Left lung (tissue), 10 donors: Measurements from ENCODE around the gene DEAF1. TPM values are rescaled to one million over a fixed set of nuclear protein-coding genes. Genes with fewer than 3 reads are reported as not detected.
"Not testable (repeated sequence)": the region's sequence is repeated elsewhere in the genome, so short reads cannot be mapped to it uniquely, and the experiment has no call there.

Source experiments
- ATAC-seq: fragments of 200-7000 bp; cut with Tn5 transposase; one replicate; pipeline ENCODE4 v1.9.1; 2020; ENCODE audit warnings: moderate library complexity
- DNase-seq, 4 donors: peaks; one replicate each; pipeline ENCODE4 v3.0.0-alpha.2; 2013 to 2020
- H3K27ac ChIP-seq, 2 donors: fragments of 200-600 bp; sonication (generic) in 1 of 2; one replicate each; pipeline versions ENCODE4 v1.5.0 to v1.8.0; 2020 to 2021
- H3K27me3 ChIP-seq, 2 donors: fragments of 200-600 bp; sonication (generic) in 1 of 2; one replicate each; pipeline versions ENCODE4 v1.5.0 to v1.8.0; 2020 to 2021
- H3K36me3 ChIP-seq, 2 donors: fragments of 200-600 bp; sonication (generic) in 1 of 2; one replicate each; pipeline versions ENCODE4 v1.5.0 to v1.8.0; 2020 to 2021
- H3K4me1 ChIP-seq, 2 donors: fragments of 200-600 bp; one replicate each; pipeline ENCODE4 v1.8.0; 2021
- H3K4me3 ChIP-seq, 2 donors: fragments of 200-600 bp; sonication (generic) in 1 of 2; one replicate each; pipeline versions ENCODE4 v1.5.0 to v1.8.0; 2020 to 2021; ENCODE audit warnings: mild to moderate bottlenecking in 1 of 2
- H3K9me3 ChIP-seq, 2 donors: fragments of 200-600 bp; sonication (generic) in 1 of 2; one replicate each; pipeline versions ENCODE4 v1.5.0 to v1.8.0; 2020 to 2021
- intact Hi-C, 2 donors: fragments of 100-400 bp; cut with DNase I; formaldehyde crosslinking; loops; one replicate each; pipeline versions ENCODE4 v1.11.2 to v1.14.2; 2022
- polyA plus RNA-seq, 6 donors: library from polyadenylated mRNA; unstranded; fragments of 120-200 nt; gene quantifications; one replicate each; pipeline ENCODE4 v1.2.1, GENCODE V29; 2013; ENCODE audit not compliant: insufficient read length in 6 of 6
- total RNA-seq, 2 donors: library from RNA; stranded (reverse); fragmentation: NEBNext Ultra II Directional; extraction: Animal tissue kit (Norgen Biotek cat#: 25700); gene quantifications; one replicate each; pipeline ENCODE4 v1.2.1, GENCODE V29; 2021
- TF ChIP-seq, protein P1 (sequence below), 2 donors: fragments of 200-600 bp; sonication (generic) in 1 of 2; IDR thresholded peaks; one replicate each; pipeline versions ENCODE4 v1.5.0 to v1.8.0; 2021; ENCODE audit warnings: antibody characterized with exemption in 2 of 2
- donor health status: DM: no; HTN: yes; CAD: no.
- donor health status: DM: no; HTN: no; CAD: no.

Gene DEAF1
- total and polyA plus RNA-seq, 8 donors: 28.3 to 52.9 (median 38.4) TPM

DNA sequence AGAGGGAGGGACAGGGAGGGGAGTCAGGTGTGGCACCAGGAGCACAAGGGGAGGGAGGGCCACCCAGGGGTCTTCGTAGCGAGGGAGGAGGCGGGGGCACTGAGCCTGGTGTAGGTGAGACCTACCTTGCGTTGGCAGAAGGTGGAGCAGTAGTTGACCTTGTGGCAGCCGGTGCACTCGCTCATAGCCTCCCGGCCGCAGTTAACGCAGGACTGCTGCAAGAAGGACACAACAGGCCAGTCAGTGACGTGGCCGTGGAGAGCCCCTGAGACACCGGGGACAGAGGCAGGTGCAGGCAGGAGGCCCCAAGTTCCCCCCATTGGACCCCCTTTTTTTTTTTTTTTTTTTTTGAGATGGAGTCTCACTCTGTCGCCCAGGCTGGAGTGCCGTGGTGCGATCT lies 41.2 kb downstream of the DEAF1 start:
- H3K4me3 ChIP-seq: no peak overlapping the region
- ATAC-seq (no peak), DNase-seq (peak in 1 of 4 donors; percentile 73)
- no peaks in the 10 kb centered on the region for H3K27me3 ChIP-seq
- H3K9me3 ChIP-seq: no peaks in the 10 kb centered on the region
- peaks cover 0 to 68% of the 10 kb centered on the region in 2 donors for H3K36me3 ChIP-seq
- H3K27ac ChIP-seq: no peak overlapping the region
- TF ChIP-seq, protein P1, sequence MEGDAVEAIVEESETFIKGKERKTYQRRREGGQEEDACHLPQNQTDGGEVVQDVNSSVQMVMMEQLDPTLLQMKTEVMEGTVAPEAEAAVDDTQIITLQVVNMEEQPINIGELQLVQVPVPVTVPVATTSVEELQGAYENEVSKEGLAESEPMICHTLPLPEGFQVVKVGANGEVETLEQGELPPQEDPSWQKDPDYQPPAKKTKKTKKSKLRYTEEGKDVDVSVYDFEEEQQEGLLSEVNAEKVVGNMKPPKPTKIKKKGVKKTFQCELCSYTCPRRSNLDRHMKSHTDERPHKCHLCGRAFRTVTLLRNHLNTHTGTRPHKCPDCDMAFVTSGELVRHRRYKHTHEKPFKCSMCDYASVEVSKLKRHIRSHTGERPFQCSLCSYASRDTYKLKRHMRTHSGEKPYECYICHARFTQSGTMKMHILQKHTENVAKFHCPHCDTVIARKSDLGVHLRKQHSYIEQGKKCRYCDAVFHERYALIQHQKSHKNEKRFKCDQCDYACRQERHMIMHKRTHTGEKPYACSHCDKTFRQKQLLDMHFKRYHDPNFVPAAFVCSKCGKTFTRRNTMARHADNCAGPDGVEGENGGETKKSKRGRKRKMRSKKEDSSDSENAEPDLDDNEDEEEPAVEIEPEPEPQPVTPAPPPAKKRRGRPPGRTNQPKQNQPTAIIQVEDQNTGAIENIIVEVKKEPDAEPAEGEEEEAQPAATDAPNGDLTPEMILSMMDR (IDR thresholded peaks at IDR 0.05): no peak
- intact Hi-C loops: no loop called here
- H3K4me1 ChIP-seq: no peaks in the 10 kb centered on the region

DNA sequence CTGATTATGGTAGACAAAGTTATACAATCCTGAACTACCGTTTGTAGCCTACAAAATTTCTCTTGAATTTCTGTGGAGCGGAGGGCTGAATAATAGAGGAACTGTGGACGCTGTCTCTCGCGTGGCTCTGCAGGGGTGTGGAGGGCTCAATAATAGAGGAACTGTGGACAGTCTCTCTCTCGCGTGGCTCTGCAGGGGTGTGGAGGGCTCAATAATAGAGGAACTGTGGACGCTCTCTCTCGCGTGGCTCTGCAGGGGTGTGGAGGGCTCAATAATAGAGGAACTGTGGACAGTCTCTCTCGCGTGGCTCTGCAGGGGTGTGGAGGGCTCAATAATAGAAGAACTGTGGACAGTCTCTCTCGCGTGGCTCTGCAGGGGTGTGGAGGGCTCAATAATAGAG lies 41.9 kb downstream of the DEAF1 start:
- H3K4me3 ChIP-seq, H3K27ac ChIP-seq, H3K9me3 ChIP-seq, H3K4me1 ChIP-seq, DNase-seq, H3K27me3 ChIP-seq, ATAC-seq, intact Hi-C loops: not testable (repeated sequence)
- H3K36me3 ChIP-seq: peaks cover 0 to 65% of the 10 kb centered on the region in 2 donors

DNA sequence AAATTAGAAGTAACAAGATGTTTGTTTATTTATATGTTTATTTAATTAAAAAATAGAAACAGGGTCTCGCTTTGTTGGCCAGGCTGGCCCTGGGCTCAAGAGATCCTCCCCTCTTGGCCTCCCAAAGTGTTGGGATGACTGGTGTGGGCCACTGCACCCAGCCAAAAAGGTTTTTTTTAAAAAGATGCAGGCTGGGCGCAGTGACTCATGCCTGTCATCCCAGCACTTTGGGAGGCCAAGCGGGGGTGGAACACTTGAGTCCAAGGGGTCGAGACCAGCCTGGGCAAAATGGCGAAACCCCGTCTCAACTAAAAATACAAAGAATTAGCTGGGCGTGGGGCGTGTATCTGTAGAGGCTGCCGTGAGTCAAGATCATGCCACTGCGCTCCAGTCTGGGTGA lies 44.5 kb downstream of the DEAF1 start:
- ATAC-seq: no peak
- TF ChIP-seq, protein P1 (IDR thresholded peaks at IDR 0.05): no peak

DNA sequence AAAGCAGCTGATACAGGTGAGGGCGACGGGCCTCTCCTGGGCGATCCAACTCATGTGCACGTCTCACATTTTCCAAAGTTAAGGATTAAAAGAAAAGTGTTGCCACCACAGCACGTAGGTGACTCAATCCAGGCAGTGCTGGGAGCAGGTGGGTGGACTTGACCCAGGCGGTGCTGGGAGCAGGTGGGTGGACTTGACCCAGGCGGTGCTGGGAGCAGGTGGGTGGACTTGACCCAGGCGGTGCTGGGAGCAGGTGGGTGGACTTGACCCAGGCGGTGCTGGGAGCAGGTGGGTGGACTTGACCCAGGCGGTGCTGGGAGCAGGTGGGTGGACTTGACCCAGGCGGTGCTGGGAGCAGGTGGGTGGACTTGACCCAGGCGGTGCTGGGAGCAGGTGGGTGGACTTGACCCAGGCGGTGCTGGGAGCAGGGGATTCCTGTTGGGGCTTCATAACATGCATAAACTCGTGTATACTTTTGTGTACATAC lies 47.3 kb downstream of the DEAF1 start:
- H3K4me3 ChIP-seq, intact Hi-C loops, H3K4me1 ChIP-seq, H3K9me3 ChIP-seq, ATAC-seq, H3K27me3 ChIP-seq, H3K27ac ChIP-seq: not testable (repeated sequence)
- H3K36me3 ChIP-seq: peaks cover 0 to 61% of the 10 kb centered on the region in 2 donors
- peak in 1 of 4 donors; percentile 39 for DNase-seq

More for the DNA sequence above, 44.5 kb downstream of the DEAF1 start:
- Histone ChIP-seq H3K27me3 (no peaks in the 10 kb centered on the region), H3K27ac (no peak overlapping the region), H3K9me3 (no peaks in the 10 kb centered on the region), H3K4me1 (no peaks in the 10 kb centered on the region), H3K36me3 (peaks cover 0 to 57% of the 10 kb centered on the region in 2 donors), H3K4me3 (no peak overlapping the region)
- DNase-seq: peak in 1 of 4 donors; percentile 20
- intact Hi-C loops: no loop called here

DNA sequence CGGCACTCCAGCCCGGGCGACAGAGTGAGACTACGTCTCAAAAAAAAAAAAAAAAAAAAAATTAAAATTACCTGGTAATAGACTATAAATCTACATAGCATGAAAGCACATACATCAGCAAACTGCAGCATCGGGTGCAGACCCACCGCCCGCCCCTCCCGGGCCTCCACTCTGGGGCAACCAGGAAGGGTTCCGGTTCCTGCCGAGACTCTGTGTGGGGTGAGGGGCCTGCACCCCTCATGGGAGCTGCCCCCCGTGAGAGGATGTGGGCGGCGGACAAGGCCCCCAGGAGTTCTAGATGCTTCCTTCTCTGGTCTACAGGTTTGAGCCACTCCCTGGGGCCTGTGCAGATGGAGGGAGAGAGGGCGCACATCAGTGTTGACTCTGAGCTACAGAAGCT lies 48.8 kb downstream of the DEAF1 start:
- DNase-seq (peak in 1 of 4 donors; percentile 59), ATAC-seq (no peak)
- Histone ChIP-seq H3K4me3 (no peak overlapping the region), H3K9me3 (no peaks in the 10 kb centered on the region), H3K4me1 (no peaks in the 10 kb centered on the region), H3K36me3 (peaks cover 0 to 57% of the 10 kb centered on the region in 2 donors), H3K27ac (no peak overlapping the region), H3K27me3 (no peaks in the 10 kb centered on the region)
- TF ChIP-seq, protein P1 (IDR thresholded peaks at IDR 0.05): no peak
- intact Hi-C loops: no loop called here

DNA sequence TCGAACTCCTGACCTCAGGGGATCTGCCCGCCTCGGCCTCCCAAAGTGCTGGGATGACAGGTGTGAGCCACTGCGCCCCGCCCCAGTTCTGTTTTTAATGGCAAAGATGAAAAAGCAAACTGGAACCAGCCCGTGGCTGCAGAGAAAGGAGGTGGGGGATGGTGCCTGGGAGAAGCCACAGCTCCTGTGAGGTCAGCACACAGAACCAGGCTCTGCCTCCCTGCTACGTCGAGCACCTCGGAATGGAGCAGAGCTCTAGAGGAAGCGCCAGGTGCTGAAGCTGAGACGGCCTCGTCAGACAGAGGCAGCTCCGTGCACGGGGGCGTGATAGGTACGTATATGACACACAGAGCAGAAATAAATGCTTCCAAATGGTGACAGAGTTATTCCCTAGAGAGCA lies 49.5 kb downstream of the DEAF1 start:
- Histone ChIP-seq H3K36me3 (peaks cover 0 to 50% of the 10 kb centered on the region in 2 donors), H3K9me3 (no peaks in the 10 kb centered on the region), H3K27me3 (peaks cover 0 to 7% of the 10 kb centered on the region in 2 donors), H3K27ac (no peak overlapping the region), H3K4me3 (no peak overlapping the region), H3K4me1 (peaks cover 0 to 7% of the 10 kb centered on the region in 2 donors)
- DNase-seq (peak in 1 of 4 donors; percentile 63), ATAC-seq (no peak)
- intact Hi-C loops: no loop called here
- TF ChIP-seq, protein P1 (IDR thresholded peaks at IDR 0.05): no peak
